ENCODE measurements around the gene EYA2. TPM values are rescaled to one million over a fixed set of nuclear protein-coding genes. Genes with fewer than 3 reads are reported as not detected.
A peak's percentile ranks its signal among the peaks of the same experiment; 100 is the strongest.

The EYA2 gene
- total RNA-seq, 4 donors from 2014 or later, result 9.7 to 22.1 (median 14.3) TPM

DNA sequence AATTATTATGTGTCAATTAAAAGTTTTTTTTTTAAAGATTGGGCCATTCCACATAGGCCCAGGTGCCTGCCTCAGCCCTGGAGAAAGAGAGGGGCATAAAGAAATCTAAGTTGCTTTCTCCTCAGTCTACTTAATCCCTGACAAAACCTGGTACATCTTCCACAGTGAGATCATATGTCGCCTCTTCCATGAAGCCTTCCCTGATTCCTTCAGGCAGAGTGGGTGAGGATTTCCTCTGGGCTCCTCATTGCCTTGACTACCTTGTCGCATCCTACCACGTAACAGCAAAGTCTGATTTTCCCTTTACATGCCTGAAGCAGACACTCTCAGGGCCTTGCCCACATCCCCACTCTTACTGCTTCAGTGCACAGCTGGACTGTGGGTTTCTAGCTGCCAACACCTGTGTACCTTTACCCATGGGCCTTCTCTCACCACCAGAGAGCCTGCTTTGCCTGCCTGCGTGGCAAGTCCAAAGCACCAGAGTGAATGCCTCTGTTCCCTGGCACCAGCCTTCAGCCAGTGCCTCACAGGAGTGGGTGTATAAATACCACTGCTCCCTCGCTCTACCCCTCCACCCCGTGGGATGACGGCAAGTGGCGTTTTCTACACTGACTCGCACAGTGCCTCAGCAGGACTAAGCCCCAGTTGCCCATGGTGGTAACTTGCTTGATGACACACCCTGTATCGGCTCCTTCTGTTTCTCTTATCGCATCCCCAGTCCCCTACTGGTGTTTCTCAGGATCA lies 68.0 kb downstream of the EYA2 start:
- peaks cover 18 to 69% (median 29%) of the 10 kb centered on the region in 3 donors for H3K4me1 ChIP-seq
- H3K4me3 ChIP-seq, result no peak overlapping the region
- intact Hi-C loops (cut with DNase I), result no loop called here
- DNase-seq, result no peak
- WGBS, 2 donors, result 68 to 70% methylated on average over 11 of the region's 11 CpGs
- H3K9me3 ChIP-seq, result no peaks in the 10 kb centered on the region
- H3K36me3 ChIP-seq, result no peaks in the 10 kb centered on the region
- peaks cover 0 to 4% (median 0%) of the 10 kb centered on the region in 4 donors for H3K27me3 ChIP-seq
- TF ChIP-seq, protein P1, sequence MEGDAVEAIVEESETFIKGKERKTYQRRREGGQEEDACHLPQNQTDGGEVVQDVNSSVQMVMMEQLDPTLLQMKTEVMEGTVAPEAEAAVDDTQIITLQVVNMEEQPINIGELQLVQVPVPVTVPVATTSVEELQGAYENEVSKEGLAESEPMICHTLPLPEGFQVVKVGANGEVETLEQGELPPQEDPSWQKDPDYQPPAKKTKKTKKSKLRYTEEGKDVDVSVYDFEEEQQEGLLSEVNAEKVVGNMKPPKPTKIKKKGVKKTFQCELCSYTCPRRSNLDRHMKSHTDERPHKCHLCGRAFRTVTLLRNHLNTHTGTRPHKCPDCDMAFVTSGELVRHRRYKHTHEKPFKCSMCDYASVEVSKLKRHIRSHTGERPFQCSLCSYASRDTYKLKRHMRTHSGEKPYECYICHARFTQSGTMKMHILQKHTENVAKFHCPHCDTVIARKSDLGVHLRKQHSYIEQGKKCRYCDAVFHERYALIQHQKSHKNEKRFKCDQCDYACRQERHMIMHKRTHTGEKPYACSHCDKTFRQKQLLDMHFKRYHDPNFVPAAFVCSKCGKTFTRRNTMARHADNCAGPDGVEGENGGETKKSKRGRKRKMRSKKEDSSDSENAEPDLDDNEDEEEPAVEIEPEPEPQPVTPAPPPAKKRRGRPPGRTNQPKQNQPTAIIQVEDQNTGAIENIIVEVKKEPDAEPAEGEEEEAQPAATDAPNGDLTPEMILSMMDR (IDR thresholded peaks at IDR 0.05), result no peak
- TF ChIP-seq POLR2A (IDR thresholded peaks at IDR 0.05), result no peak
- peak overlapping the region in 3 of 4 donors; percentile 80 to 87 (median 83) for H3K27ac ChIP-seq

DNA sequence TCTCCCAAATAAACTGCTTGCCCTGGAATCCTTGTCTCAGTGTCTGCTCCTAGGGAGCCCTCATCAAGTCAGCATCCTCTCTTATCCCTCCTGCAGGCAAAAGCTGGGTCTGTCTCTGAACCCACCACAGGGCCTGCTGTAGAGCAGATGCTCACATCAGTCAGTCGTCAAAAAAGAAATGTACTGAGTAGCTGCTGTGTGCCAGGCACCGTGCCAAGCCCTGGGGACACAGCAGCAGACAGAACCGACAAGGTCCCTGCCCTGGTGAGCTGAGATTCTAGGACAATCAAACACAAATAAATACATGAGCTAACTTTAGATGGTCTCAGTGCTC lies 68.5 kb downstream of the EYA2 start:
- intact Hi-C loops (cut with DNase I), result no loop called here
- peak overlapping the region in 3 of 4 donors; percentile 80 to 87 (median 83) for H3K27ac ChIP-seq
- no peaks in the 10 kb centered on the region for H3K36me3 ChIP-seq
- peaks cover 18 to 75% (median 29%) of the 10 kb centered on the region in 3 donors for H3K4me1 ChIP-seq
- DNase-seq, result no peak
- H3K4me3 ChIP-seq, result no peak overlapping the region
- 16 to 41% methylated on average over 3 of the region's 3 CpGs for WGBS, 2 donors
- H3K27me3 ChIP-seq, result peaks cover 0 to 8% (median 0%) of the 10 kb centered on the region in 4 donors
- TF ChIP-seq, protein P1 (IDR thresholded peaks at IDR 0.05), result peak in 1 of 6 experiments; percentile 15
- no peak for TF ChIP-seq POLR2A (IDR thresholded peaks at IDR 0.05)
- H3K9me3 ChIP-seq, result no peaks in the 10 kb centered on the region

DNA sequence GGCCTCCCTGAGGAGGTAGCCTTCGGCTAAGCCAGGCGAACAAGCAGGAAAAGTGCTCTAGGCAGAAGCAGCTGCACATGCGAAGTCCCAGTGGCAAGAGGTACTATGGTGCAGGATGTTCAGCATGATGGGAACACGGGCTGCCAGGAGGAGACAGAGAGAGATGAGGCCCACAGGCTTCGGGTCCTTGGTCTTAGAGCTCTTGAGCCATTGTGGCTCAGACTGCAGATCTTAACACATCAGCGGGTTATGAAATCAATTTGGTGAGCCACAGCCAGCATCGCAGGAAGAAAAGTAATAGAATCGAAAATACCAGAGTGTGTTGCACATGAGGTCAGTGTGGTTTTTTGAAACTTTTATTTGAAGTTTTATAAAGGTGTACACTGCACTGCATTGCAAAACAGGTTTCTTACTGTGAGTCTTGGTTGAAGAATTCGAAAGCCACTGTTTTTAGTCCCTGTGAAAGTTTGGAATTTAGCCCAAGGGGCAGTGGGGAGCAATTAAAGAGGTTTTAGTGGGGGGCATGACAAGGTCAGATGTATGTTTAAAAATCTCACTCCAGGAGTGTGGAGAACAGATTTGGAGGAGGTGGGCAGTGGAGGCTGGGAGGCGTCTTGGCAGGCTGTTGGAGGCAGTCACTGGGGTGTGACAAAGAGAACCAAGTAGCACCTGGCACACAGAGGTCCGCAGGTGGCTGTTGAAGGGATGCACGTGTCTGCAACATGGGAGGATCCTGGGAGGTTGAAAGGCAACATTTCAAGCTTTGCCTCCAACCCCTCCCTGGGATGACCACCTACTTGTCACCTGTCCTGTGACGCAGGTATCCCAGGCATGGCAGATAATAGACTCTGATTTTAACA lies 69.3 kb downstream of the EYA2 start:
- DNase-seq, result no peak
- H3K27me3 ChIP-seq, result peaks cover 0 to 9% (median 0%) of the 10 kb centered on the region in 4 donors
- no peaks in the 10 kb centered on the region for H3K9me3 ChIP-seq
- intact Hi-C loops (cut with DNase I), result no loop called here
- no peak overlapping the region for H3K4me3 ChIP-seq
- peaks cover 18 to 78% (median 29%) of the 10 kb centered on the region in 3 donors for H3K4me1 ChIP-seq
- H3K27ac ChIP-seq, result peak overlapping the region; percentile 71 to 87 (median 82)
- no peaks in the 10 kb centered on the region for H3K36me3 ChIP-seq
- 46 to 56% methylated on average over 13 of the region's 13 CpGs for WGBS, 2 donors
- TF ChIP-seq, protein P1 (IDR thresholded peaks at IDR 0.05), result no peak
- TF ChIP-seq POLR2A (IDR thresholded peaks at IDR 0.05), result no peak

DNA sequence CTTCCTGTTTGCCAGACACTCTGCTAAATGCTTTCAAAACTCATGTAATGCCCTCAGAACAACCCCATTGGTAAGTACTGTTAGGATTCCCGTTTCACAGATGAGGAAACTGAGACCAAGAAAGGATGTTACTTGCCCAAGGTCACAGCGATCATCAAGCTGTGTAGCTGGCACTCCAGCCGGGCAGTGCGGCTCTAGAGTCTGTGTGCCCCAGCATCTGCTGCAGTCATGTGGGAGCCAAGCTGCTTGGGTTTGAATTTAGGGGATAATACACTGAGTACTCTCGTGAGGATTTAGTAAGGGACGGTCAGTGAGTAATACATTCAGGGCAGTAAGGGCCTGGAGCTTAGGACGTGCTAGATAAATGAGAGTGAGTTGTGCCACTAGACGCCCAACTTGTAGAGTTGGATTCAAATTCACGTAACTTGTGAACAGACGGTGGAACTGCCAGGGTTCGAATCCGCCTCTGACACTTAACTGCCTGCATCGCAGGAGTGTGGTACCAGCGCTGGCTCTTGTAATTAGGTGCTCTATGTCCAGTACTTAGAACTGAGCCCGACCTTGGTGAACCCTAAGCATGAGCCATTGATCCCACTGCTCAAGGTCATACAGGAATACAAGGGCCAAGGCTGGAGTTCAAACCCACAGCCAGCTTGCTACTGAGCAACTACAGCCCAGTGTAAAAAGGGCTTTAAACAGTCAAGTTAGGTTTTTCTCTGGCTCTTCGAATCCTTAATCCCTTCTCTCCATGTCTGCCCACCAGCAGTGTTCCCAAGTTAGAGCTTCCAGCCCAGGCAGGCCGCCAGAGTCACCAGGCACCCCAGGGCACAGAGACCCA lies 70.2 kb downstream of the EYA2 start:
- no peak overlapping the region for H3K4me3 ChIP-seq
- intact Hi-C loops (cut with DNase I), result no loop called here
- TF ChIP-seq, protein P1 (IDR thresholded peaks at IDR 0.05), result no peak
- TF ChIP-seq POLR2A (IDR thresholded peaks at IDR 0.05), result no peak
- H3K36me3 ChIP-seq, result no peaks in the 10 kb centered on the region
- WGBS, 2 donors, result 80 to 89% methylated on average over 11 to 13 of the region's 17 CpGs
- DNase-seq, result no peak
- peaks cover 0 to 9% (median 0%) of the 10 kb centered on the region in 4 donors for H3K27me3 ChIP-seq
- H3K9me3 ChIP-seq, result no peaks in the 10 kb centered on the region
- peak overlapping the region; percentile 71 to 87 (median 82) for H3K27ac ChIP-seq
- H3K4me1 ChIP-seq, result peaks cover 18 to 72% (median 24%) of the 10 kb centered on the region in 3 donors
